CD4-positive, alpha-beta T cell (primary cell): Measurements from ENCODE around the gene VGLL4. TPM values are rescaled to one million over a fixed set of nuclear protein-coding genes. Genes with fewer than 3 reads are reported as not detected.
A peak's percentile ranks its signal among the peaks of the same experiment; 100 is the strongest.

Experiments
- ATAC-seq: fragments of 200-7000 bp; cut with Tn5 transposase; one replicate; pipeline ENCODE4 v1.10.0; 2022; ENCODE audit warnings: mild to moderate bottlenecking; ENCODE audit not compliant: poor library complexity
- CTCF ChIA-PET: fragments of 350-600 bp; sonication (Branson Sonifier 250); formaldehyde crosslinking; loops from one replicate; lab custom pipeline; 2021; ENCODE audit warnings: antibody characterized with exemption, inconsistent platforms; lab: Charles Lee
- POLR2A ChIA-PET: fragments of 350-600 bp; sonication (Branson Sonifier 250); formaldehyde crosslinking; loops from one replicate; lab custom pipeline; 2021; ENCODE audit warnings: antibody characterized with exemption, inconsistent platforms; lab: Charles Lee
- DNase-seq, 14 experiments: peaks; one replicate each; pipeline ENCODE4 v3.0.0-alpha.2; 2013 to 2020; ENCODE audit warnings: mixed read lengths in 2 of 14
- H3K27ac ChIP-seq, 2 donors: one replicate each; pipeline versions ENCODE4 v1.5.1 to v1.7.0; 2013; ENCODE audit warnings: low read length in 2 of 2, low read depth in 1 of 2, mild to moderate bottlenecking in 1 of 2
- H3K27me3 ChIP-seq, 2 experiments: 1 replicate in 1 of 2; 2 replicates in 1 of 2; pipeline versions ENCODE4 v1.6.1 to v1.7.0; 2013; ENCODE audit warnings: low read length in 2 of 2, control low read depth in 1 of 2, mild to moderate bottlenecking in 1 of 2, moderate library complexity in 1 of 2; ENCODE audit not compliant: insufficient read depth in 2 of 2, control insufficient read depth in 1 of 2
- H3K36me3 ChIP-seq: one replicate; pipeline ENCODE4 v1.6.1; 2013; ENCODE audit warnings: low read length, control low read depth; ENCODE audit not compliant: insufficient read depth
- H3K4me1 ChIP-seq: one replicate; pipeline ENCODE4 v1.6.1; 2013; ENCODE audit warnings: low read length, control low read depth; ENCODE audit not compliant: insufficient read depth
- H3K4me3 ChIP-seq: one replicate; pipeline ENCODE4 v1.5.1; 2013; ENCODE audit warnings: mild to moderate bottlenecking, low read length, moderate library complexity
- H3K9me3 ChIP-seq, 2 experiments: 1 replicate in 1 of 2; 2 replicates in 1 of 2; pipeline versions ENCODE4 v1.6.1 to v1.7.0; 2013; ENCODE audit warnings: low read length in 2 of 2, mild to moderate bottlenecking in 2 of 2, control low read depth in 1 of 2, moderate library complexity in 1 of 2; ENCODE audit not compliant: control insufficient read depth in 1 of 2, insufficient read depth in 1 of 2
- H3K27ac Mint-ChIP-seq: one replicate; pipeline ENCODE4 v1.8.0; 2020; ENCODE audit warnings: mixed read lengths
- H3K27me3 Mint-ChIP-seq: one replicate; pipeline ENCODE4 v1.8.0; 2021; ENCODE audit warnings: mixed read lengths
- H3K36me3 Mint-ChIP-seq: one replicate; pipeline ENCODE4 v1.8.0; 2021; ENCODE audit warnings: low read depth, mixed read lengths
- H3K4me1 Mint-ChIP-seq: one replicate; pipeline ENCODE4 v1.8.0; 2021; ENCODE audit warnings: low read depth, mixed read lengths
- H3K4me3 Mint-ChIP-seq: one replicate; pipeline ENCODE4 v1.8.0; 2020; ENCODE audit warnings: mild to moderate bottlenecking, mixed read lengths
- H3K9me3 Mint-ChIP-seq: one replicate; pipeline ENCODE4 v1.8.0; 2020; ENCODE audit warnings: mixed read lengths
- CTCF ChIP-seq: fragments of 200-600 bp; IDR thresholded peaks from one replicate; pipeline ENCODE4 v1.8.0; 2022; ENCODE audit warnings: antibody characterized with exemption, mild to moderate bottlenecking
- intact Hi-C, 2 experiments: fragments of 100-400 bp; cut with DNase I in 1 of 2; cut with micrococcal nuclease in 1 of 2; formaldehyde crosslinking; loops; one replicate each; pipeline versions ENCODE4 v1.15.1 to v1.9.0; 2023 to 2025; cut with DNase I, micrococcal nuclease
- total RNA-seq, 174 experiments: library from RNA in 2 of 174; stranded (reverse) in 2 of 174; gene quantifications; one replicate each; pipeline ENCODE4 v1.2.3 and lab custom pipeline; 2021 to 2026

Gene VGLL4
- total RNA-seq, 2 experiments from 2014 or later: 10.5 to 11.3 TPM

GRCh38 chr3:11583638-11584046, 60.1 kb downstream of the VGLL4 start:
- no peak overlapping the region for H3K4me3 ChIP-seq
- H3K4me1 ChIP-seq: peaks cover 22% of the 10 kb centered on the region
- H3K27me3 ChIP-seq: no peaks in the 10 kb centered on the region
- CTCF ChIA-PET: no interaction called here
- TF ChIP-seq CTCF: no peak
- H3K4me1 Mint-ChIP-seq: peaks cover 87% of the 10 kb centered on the region
- no peaks in the 10 kb centered on the region for H3K9me3 ChIP-seq
- DNase-seq: no peak
- H3K27me3 Mint-ChIP-seq: no peaks in the 10 kb centered on the region
- POLR2A ChIA-PET: interaction anchor here (0.6 to 0.7 kb wide), 2 partner anchors 60 to 169 kb away, joined by 3 read pairs; partner anchors contain the start of gene VGLL4
- no peak overlapping the region for H3K4me3 Mint-ChIP-seq
- ATAC-seq: no peak
- H3K27ac ChIP-seq: no peak overlapping the region
- peaks cover 27% of the 10 kb centered on the region for H3K36me3 Mint-ChIP-seq
- intact Hi-C loops: loop anchor here (5.0 kb wide), 2 partner anchors 54 to 59 kb away; partner anchors contain the start of gene VGLL4 (in 1 of the 2)
- no peaks in the 10 kb centered on the region for H3K9me3 Mint-ChIP-seq
- H3K27ac Mint-ChIP-seq: peak overlapping the region; percentile 29
- no peaks in the 10 kb centered on the region for H3K36me3 ChIP-seq

GRCh38 chr3:11583235-11583634, 60.5 kb downstream of the VGLL4 start:
- no peak overlapping the region for H3K27ac ChIP-seq
- H3K4me1 ChIP-seq: peaks cover 18% of the 10 kb centered on the region
- no peak overlapping the region for H3K4me3 ChIP-seq
- no peaks in the 10 kb centered on the region for H3K9me3 ChIP-seq
- Mint-ChIP-seq H3K4me1 (peaks cover 84% of the 10 kb centered on the region), H3K36me3 (peaks cover 23% of the 10 kb centered on the region), H3K9me3 (no peaks in the 10 kb centered on the region), H3K4me3 (peak overlapping the region; percentile 77), H3K27me3 (no peaks in the 10 kb centered on the region), H3K27ac (peak overlapping the region; percentile 29)
- no peak for ATAC-seq
- ChIA-PET POLR2A (interaction anchor here (0.6 to 0.7 kb wide), 2 partner anchors 60 to 170 kb away, joined by 3 read pairs; partner anchors contain the start of gene VGLL4), CTCF (no interaction called here)
- no peaks in the 10 kb centered on the region for H3K36me3 ChIP-seq
- intact Hi-C loops: loop anchor here (5.0 kb wide), 2 partner anchors 54 to 59 kb away; partner anchors contain the start of gene VGLL4 (in 1 of the 2)
- no peaks in the 10 kb centered on the region for H3K27me3 ChIP-seq
- no peak for TF ChIP-seq CTCF
- DNase-seq: no peak

- peak overlapping the region; percentile 77 for H3K4me3 Mint-ChIP-seq
- H3K27me3 Mint-ChIP-seq: no peaks in the 10 kb centered on the region
- H3K4me1 Mint-ChIP-seq: peaks cover 84% of the 10 kb centered on the region
- intact Hi-C loops: loop anchor here (5.0 kb wide), 2 partner anchors 55 to 60 kb away; partner anchors contain the start of gene VGLL4 (in 1 of the 2)
- CTCF ChIA-PET: no interaction called here
- H3K4me1 ChIP-seq: peaks cover 17% of the 10 kb centered on the region
- H3K27me3 ChIP-seq: no peaks in the 10 kb centered on the region
- peak overlapping the region; percentile 29 for H3K27ac Mint-ChIP-seq
- no peak for TF ChIP-seq CTCF
- POLR2A ChIA-PET: interaction anchor here (0.8 kb wide), 1 partner anchor 56 kb away, joined by 3 read pairs; no protein-coding TSS in a partner anchor
- ATAC-seq (no peak), DNase-seq (no peak)
- H3K9me3 ChIP-seq: no peaks in the 10 kb centered on the region
- peaks cover 20% of the 10 kb centered on the region for H3K36me3 Mint-ChIP-seq
- H3K36me3 ChIP-seq: no peaks in the 10 kb centered on the region
- no peak overlapping the region for H3K27ac ChIP-seq
- H3K9me3 Mint-ChIP-seq: no peaks in the 10 kb centered on the region
- peak overlapping the region; percentile 20 for H3K4me3 ChIP-seq
Measured at GRCh38 chr3:11582191-11582968, 61.3 kb downstream of the VGLL4 start.
